ENCODE results near the gene EID2B.

The EID2B gene

GRCh38 chr19:39497996-39498797 lies 34.5 kb downstream of the EID2B start:
- no peak for FAIRE-seq

DNA sequence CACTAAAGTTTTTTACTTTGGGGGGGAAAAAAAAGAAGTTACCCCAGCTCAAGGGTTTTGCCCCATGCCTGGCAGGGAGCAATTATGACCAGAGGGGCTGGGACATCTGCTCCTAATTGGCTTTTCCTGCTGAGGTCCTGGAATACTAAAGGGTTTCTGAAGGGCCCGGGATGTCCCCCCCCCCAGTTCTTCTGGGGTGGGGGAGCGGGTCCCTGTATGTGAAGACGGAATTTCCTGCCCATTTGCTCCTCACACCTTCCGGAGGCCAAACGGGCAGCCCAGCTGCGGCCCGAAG lies 35.0 kb downstream of the EID2B start:
- FAIRE-seq: no peak

- FAIRE-seq: no peak
These were observed 36.6 kb downstream of the EID2B start for GRCh38 chr19:39496063-39496462.

DNA sequence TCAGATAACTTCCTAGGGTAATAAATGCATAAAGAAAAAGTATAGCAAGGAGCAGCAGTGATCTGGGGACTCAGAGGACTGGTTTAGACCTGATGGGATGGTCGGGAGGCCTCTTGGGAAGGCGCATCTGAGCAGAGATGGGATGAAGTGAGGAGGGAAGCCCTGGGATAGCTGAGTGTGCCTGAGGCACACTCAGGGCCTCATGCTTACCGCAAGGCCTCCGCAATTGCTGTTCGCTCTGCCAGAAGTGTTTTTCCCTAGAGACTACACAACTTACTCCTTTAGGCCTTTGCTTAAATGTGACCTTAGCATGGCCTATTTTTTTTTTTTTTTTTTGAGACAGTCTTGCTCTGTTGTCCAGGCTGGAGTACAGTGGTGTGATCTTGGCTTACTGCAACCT lies 38.0 kb downstream of the EID2B start:
- FAIRE-seq: no peak

GRCh38 chr19:39492788-39493187 lies 39.9 kb downstream of the EID2B start:
- no peak for FAIRE-seq

DNA sequence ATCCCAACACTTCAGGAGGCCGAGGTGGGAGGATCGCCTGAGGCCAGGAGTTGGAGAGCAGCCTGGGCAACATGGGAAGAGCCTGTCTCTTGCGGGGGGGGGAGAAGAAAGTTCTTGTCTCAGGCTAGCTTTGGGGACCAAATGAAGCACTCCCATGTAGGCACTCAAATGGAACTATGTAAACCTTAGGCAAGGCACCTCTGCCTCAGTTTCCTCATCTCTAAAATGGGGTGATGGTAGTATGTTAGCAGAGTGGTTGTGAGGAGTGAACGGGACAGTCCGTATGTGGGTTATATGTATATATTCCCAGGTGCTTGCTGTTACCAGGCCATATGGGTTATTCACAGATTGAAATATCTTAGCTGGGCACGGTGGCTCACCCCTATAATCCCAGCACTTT lies 40.4 kb downstream of the EID2B start:
- no peak for FAIRE-seq

DNA sequence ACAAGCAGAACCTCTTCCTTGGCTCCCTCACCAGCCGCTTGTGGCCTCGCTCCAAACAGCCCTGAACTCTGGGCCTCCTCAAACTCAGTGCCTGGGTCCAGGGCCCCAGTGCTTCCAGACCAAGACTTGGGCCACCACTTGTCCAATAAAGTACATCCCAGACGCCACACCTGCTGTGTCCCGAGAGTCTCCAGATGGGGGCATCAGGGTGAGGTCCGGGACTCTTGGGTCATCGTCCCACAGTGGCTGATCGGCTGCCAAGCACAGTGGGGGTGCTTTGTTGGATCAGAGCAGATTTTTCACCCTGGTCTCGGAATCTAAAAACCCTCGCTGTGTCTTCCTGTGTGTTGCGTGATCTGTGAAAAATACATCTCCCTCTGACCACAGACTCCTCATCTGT lies 42.9 kb downstream of the EID2B start:
- no peak for FAIRE-seq

- FAIRE-seq: no peak
These were observed 49.5 kb downstream of the EID2B start for GRCh38 chr19:39483141-39483540.

- FAIRE-seq: no peak
These were observed 51.0 kb downstream of the EID2B start for GRCh38 chr19:39481676-39482075.

DNA sequence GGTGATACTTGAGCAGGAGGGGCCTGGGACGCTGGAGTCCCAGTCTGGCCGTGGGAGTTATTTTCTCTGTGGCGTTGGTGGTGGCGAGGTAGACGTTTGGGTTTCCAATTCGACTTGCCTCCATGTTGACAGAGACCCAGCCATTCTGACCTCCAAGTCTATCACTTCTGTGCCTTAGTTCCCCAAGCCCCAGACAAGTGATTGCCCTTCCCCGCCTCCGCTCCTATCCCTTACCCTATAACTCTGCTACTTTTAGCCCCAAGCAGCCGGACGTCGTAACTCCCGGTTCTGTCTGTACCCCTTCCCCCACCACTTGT lies 51.5 kb downstream of the EID2B start:
- FAIRE-seq: no peak

All from A204.1 (cell line).